IMR-90 (cell line): Measurements from ENCODE around the gene BLVRB. TPM values are rescaled to one million over a fixed set of nuclear protein-coding genes. Genes with fewer than 3 reads are reported as not detected.

Experiments used
- ATAC-seq: fragments of 200-7000 bp; cut with Tn5 transposase; 2 replicates; pipeline ENCODE4 v1.9.1; 2020; ENCODE audit warnings: low read depth, mild to moderate bottlenecking, moderate library complexity
- BruUV-seq: library from RNA; stranded (reverse); fragments of 400-500 nt; replicated peaks from 2 replicates; lab custom pipeline; 2021; lab: Mats Ljungman, UMichigan
- CTCF ChIA-PET: fragments of 300-600 bp; formaldehyde crosslinking; extraction: SDS; loops from one replicate; lab custom pipeline; 2021; ENCODE audit warnings: antibody characterized with exemption; lab: Yijun Ruan, JAX
- POLR2A ChIA-PET: fragments of 300-600 bp; sonication (Branson Sonifier 250); formaldehyde crosslinking; loops from one replicate; lab custom pipeline; 2022; ENCODE audit warnings: antibody characterized with exemption; ENCODE audit not compliant: unreplicated experiment; lab: Charles Lee
- DNase-seq: peaks from one replicate; pipeline ENCODE4 v3.0.0; 2013
- H2AFZ ChIP-seq: replicated peaks from 2 replicates; pipeline ENCODE3; 2013; ENCODE audit warnings: low read length, mild to moderate bottlenecking; ENCODE audit not compliant: poor library complexity
- H2AK5ac ChIP-seq: 2 replicates; pipeline ENCODE4 v1.6.1; 2013; ENCODE audit warnings: low read depth, low read length, inconsistent platforms
- H2AK9ac ChIP-seq: replicated peaks from 2 replicates; pipeline ENCODE3; 2013; ENCODE audit warnings: mild to moderate bottlenecking, low read depth, low read length, moderate library complexity; ENCODE audit not compliant: poor library complexity
- H2BK120ac ChIP-seq: 2 replicates; pipeline ENCODE4 v1.6.1; 2013; ENCODE audit warnings: low read depth, low read length, inconsistent platforms
- H2BK15ac ChIP-seq: 3 replicates; pipeline ENCODE4 v1.6.1; 2013; ENCODE audit warnings: low read depth, low read length, inconsistent platforms
- H2BK20ac ChIP-seq: 2 replicates; pipeline ENCODE4 v1.6.1; 2013; ENCODE audit warnings: low read depth, mild to moderate bottlenecking, inconsistent platforms, low read length, moderate library complexity
- H2BK5ac ChIP-seq: 2 replicates; pipeline ENCODE4 v1.6.1; 2013; ENCODE audit warnings: mild to moderate bottlenecking, low read depth, low read length, inconsistent platforms; ENCODE audit not compliant: poor library complexity, severe bottlenecking
- H3K14ac ChIP-seq: replicated peaks from 2 replicates; pipeline ENCODE4 v1.6.1; 2013; ENCODE audit warnings: low read depth, low read length, inconsistent platforms
- H3K18ac ChIP-seq: 2 replicates; pipeline ENCODE4 v1.6.1; 2013; ENCODE audit warnings: low read depth, low read length, control low read depth
- H3K23ac ChIP-seq: 2 replicates; pipeline ENCODE4 v1.6.1; 2013; ENCODE audit warnings: low read depth, low read length, inconsistent platforms
- H3K27ac ChIP-seq: 2 replicates; pipeline ENCODE4 v1.5.1; 2013; ENCODE audit warnings: mild to moderate bottlenecking, control low read depth, low read length; ENCODE audit not compliant: insufficient read depth
- H3K27me3 ChIP-seq: 2 replicates; pipeline ENCODE4 v1.6.1; 2013; ENCODE audit warnings: low read length; ENCODE audit not compliant: control insufficient read depth, insufficient read depth
- H3K36me3 ChIP-seq: 2 replicates; pipeline ENCODE4 v1.6.1; 2013; ENCODE audit warnings: low read length, mixed read lengths; ENCODE audit not compliant: control insufficient read depth, insufficient read depth
- H3K4ac ChIP-seq: 2 replicates; pipeline ENCODE4 v1.6.1; 2013; ENCODE audit warnings: low read depth, low read length, inconsistent platforms
- H3K4me1 ChIP-seq: 2 replicates; pipeline ENCODE4 v1.6.1; 2013; ENCODE audit warnings: low read length, mixed read lengths; ENCODE audit not compliant: control insufficient read depth, insufficient read depth
- H3K4me2 ChIP-seq: 2 replicates; pipeline ENCODE4 v1.6.1; 2013; ENCODE audit warnings: low read depth, mild to moderate bottlenecking, control low read depth, low read length, moderate library complexity
- H3K4me3 ChIP-seq: 2 replicates; pipeline ENCODE4 v1.5.1; 2013; ENCODE audit warnings: low read depth, mild to moderate bottlenecking, control low read depth, low read length, moderate library complexity; ENCODE audit not compliant: insufficient read depth
- H3K56ac ChIP-seq: 2 replicates; pipeline ENCODE4 v1.6.1; 2013; ENCODE audit warnings: low read length, inconsistent platforms; ENCODE audit not compliant: insufficient read depth; ENCODE audit errors: extremely low read depth
- H3K79me1 ChIP-seq, 2 experiments: 2 replicates each; pipeline ENCODE4 v1.6.1; 2013; ENCODE audit warnings: low read length in 2 of 2, inconsistent platforms in 1 of 2, low read depth in 1 of 2
- H3K9ac ChIP-seq: 2 replicates; pipeline ENCODE4 v1.6.1; 2013; ENCODE audit warnings: low read depth, low read length, control low read depth
- H3K9me1 ChIP-seq: 2 replicates; pipeline ENCODE4 v1.6.1; 2013; ENCODE audit warnings: low read length, inconsistent platforms; ENCODE audit not compliant: insufficient read depth
- H3K9me3 ChIP-seq: 2 replicates; pipeline ENCODE4 v1.6.1; 2013; ENCODE audit warnings: low read length; ENCODE audit not compliant: control insufficient read depth, insufficient read depth
- H4K20me1 ChIP-seq: 2 replicates; pipeline ENCODE4 v1.6.1; 2013; ENCODE audit warnings: low read length, inconsistent platforms; ENCODE audit not compliant: insufficient read depth
- H4K5ac ChIP-seq: 2 replicates; pipeline ENCODE4 v1.6.1; 2013; ENCODE audit warnings: mild to moderate bottlenecking, low read depth, low read length, control low read depth
- H4K8ac ChIP-seq, 2 experiments: 2 replicates each; pipeline ENCODE4 v1.6.1; 2013; ENCODE audit warnings: low read depth in 2 of 2, low read length in 2 of 2, control low read depth in 1 of 2, inconsistent platforms in 1 of 2
- H4K91ac ChIP-seq: 2 replicates; pipeline ENCODE4 v1.6.1; 2013; ENCODE audit warnings: low read depth, low read length, inconsistent platforms; ENCODE audit not compliant: insufficient read depth
- CEBPB ChIP-seq: IDR thresholded peaks from 2 replicates; pipeline ENCODE4 v1.6.1; 2012; ENCODE audit warnings: low read depth, low read length, improper control_type of control experiment
- MAFK ChIP-seq: IDR thresholded peaks from 2 replicates; pipeline ENCODE4 v1.6.1; 2012; ENCODE audit warnings: low read depth, low read length, improper control_type of control experiment
- MAZ ChIP-seq: IDR thresholded peaks from 2 replicates; pipeline ENCODE4 v1.6.1; 2012; ENCODE audit warnings: low read depth, mild to moderate bottlenecking, low read length, improper control_type of control experiment, moderate library complexity, borderline replicate concordance
- MXI1 ChIP-seq: IDR thresholded peaks from 2 replicates; pipeline ENCODE4 v1.6.1; 2012; ENCODE audit warnings: low read depth, mild to moderate bottlenecking, low read length, moderate library complexity, borderline replicate concordance
- POLR2A ChIP-seq: IDR thresholded peaks from 2 replicates; pipeline ENCODE4 v1.6.1; 2012; ENCODE audit warnings: mild to moderate bottlenecking, low read depth, low read length
- RFX5 ChIP-seq: IDR thresholded peaks from 2 replicates; pipeline ENCODE4 v1.8.0; 2012; ENCODE audit warnings: low read depth, mild to moderate bottlenecking, low read length, moderate library complexity
- WGBS, 2 experiments: methylation state at CpG; one replicate each; pipeline versions ENCODE4 v1.1.5 to v1.1.7; 2013; ENCODE audit warnings: missing lambda C conversion rate in 2 of 2; ENCODE audit not compliant: insufficient read length in 1 of 2; ENCODE audit errors: extremely low coverage in 2 of 2; 5-methylcytosine and 5-hydroxymethylcytosine counted together
- dilution Hi-C: fragments of 300-500 bp; cut with HindIII; formaldehyde crosslinking; loops from one replicate; pipeline ENCODE4 v1.14.3; 2018; ENCODE audit warnings: low sequenced_read_pairs; ENCODE audit not compliant: unreplicated experiment
- in situ Hi-C: fragments of 300-500 bp; cut with MboI; formaldehyde crosslinking; loops from 3 replicates; pipeline ENCODE4 v1.14.3; 2019; ENCODE audit warnings: low sequenced_read_pairs, inconsistent platforms, mixed read lengths
- intact Hi-C: fragments of 100-400 bp; cut with micrococcal nuclease; formaldehyde crosslinking; loops from 2 replicates; pipeline ENCODE4 v1.10.0; 2022
- polyA plus RNA-seq, 3 experiments: library from polyadenylated mRNA; depleted of rRNA; stranded (reverse); fragments of >200 nt; gene quantifications; 2 replicates each; pipeline ENCODE4 v1.2.3, GENCODE V29; 2012; ENCODE audit warnings: low replicate concordance in 1 of 3
- total RNA-seq: library from RNA; depleted of rRNA; stranded (reverse); fragments of >200 nt; gene quantifications from 2 replicates; pipeline ENCODE4 v1.2.3, GENCODE V29; 2012
- TF ChIP-seq, protein P1 (sequence below): conservative IDR thresholded peaks from 2 replicates; pipeline ENCODE4 v1.5.1; 2012; ENCODE audit warnings: mild to moderate bottlenecking, low read depth, low read length, improper control_type of control experiment

The BLVRB gene
- total and polyA plus RNA-seq, 2 of the 4 experiments (the other 2 are of a cell fraction): 65.2 to 102 TPM

DNA sequence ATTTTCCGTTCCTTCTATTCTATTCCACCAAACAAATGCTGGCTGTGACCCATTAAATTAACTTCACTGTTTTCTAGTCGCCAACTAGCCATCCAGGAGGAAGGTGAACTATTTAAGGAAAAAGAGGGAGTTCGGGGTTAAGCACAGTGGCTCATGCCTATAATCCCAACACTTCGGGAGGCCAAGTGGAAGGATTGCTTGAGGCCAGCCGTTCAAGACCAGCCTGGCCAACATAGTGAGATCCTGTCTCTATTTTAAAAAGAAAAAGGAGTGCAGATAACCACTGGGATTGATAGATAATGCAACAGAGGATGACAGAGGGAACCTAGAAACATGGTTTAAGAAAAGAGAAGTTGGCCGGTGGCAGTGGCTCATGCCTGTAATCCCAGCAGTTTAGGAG lies 45.9 kb upstream of the BLVRB start:
- Histone ChIP-seq H3K4me1 (no peaks in the 10 kb centered on the region), H2AK5ac (no peak overlapping the region), H3K23ac (no peak overlapping the region), H2BK120ac (no peak overlapping the region), H3K9ac (no peak overlapping the region), H2BK15ac (no peak overlapping the region), H3K9me1 (no peaks in the 10 kb centered on the region; the same call in 1 of the 2 replicates), H3K79me1 (no peaks in the 10 kb centered on the region), H4K5ac (no peak overlapping the region), H2AFZ (no peak overlapping the region), H3K27ac (no peak overlapping the region), H3K56ac (no peak overlapping the region), H3K9me3 (no peaks in the 10 kb centered on the region), H3K18ac (no peak overlapping the region), H3K36me3 (no peaks in the 10 kb centered on the region), H3K4me3 (no peak overlapping the region), H4K91ac (no peak overlapping the region), H2BK5ac (no peak overlapping the region), H3K27me3 (peaks cover 47% of the 10 kb centered on the region), H3K4me2 (no peak overlapping the region), H4K20me1 (no peaks in the 10 kb centered on the region), H2BK20ac (no peak overlapping the region), H2AK9ac (no peak overlapping the region), H3K14ac (no peak overlapping the region), H3K4ac (no peak overlapping the region), H4K8ac (no peak overlapping the region)
- no peak for ATAC-seq
- BruUV-seq: no TSS peak
- dilution Hi-C loops (no loop called here), in situ Hi-C loops (loop anchor here (25.0 kb wide), 2 partner anchors 199 to 374 kb away; no protein-coding TSS in a partner anchor), intact Hi-C loops (no loop called here)
- CTCF ChIA-PET: no interaction called here
- DNase-seq: no peak
- POLR2A ChIA-PET: no interaction called here
- TF ChIP-seq POLR2A: no peak
- TF ChIP-seq MAZ: no peak
- TF ChIP-seq MXI1: no peak
- TF ChIP-seq CEBPB: no peak
- no peak for TF ChIP-seq RFX5
- no peak for TF ChIP-seq MAFK
- TF ChIP-seq, protein P1, sequence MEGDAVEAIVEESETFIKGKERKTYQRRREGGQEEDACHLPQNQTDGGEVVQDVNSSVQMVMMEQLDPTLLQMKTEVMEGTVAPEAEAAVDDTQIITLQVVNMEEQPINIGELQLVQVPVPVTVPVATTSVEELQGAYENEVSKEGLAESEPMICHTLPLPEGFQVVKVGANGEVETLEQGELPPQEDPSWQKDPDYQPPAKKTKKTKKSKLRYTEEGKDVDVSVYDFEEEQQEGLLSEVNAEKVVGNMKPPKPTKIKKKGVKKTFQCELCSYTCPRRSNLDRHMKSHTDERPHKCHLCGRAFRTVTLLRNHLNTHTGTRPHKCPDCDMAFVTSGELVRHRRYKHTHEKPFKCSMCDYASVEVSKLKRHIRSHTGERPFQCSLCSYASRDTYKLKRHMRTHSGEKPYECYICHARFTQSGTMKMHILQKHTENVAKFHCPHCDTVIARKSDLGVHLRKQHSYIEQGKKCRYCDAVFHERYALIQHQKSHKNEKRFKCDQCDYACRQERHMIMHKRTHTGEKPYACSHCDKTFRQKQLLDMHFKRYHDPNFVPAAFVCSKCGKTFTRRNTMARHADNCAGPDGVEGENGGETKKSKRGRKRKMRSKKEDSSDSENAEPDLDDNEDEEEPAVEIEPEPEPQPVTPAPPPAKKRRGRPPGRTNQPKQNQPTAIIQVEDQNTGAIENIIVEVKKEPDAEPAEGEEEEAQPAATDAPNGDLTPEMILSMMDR: no peak
- 50% methylated on average over 2 of the region's 6 CpGs; no CpG with 5 or more reads in 1 of the 2 experiments for WGBS, 2 experiments
